Neural progenitor cell (in vitro differentiated cells): ENCODE measurements around the gene YKT6. TPM values are rescaled to one million over a fixed set of nuclear protein-coding genes. Genes with fewer than 3 reads are reported as not detected.

Experiments
- DNase-seq: peaks from one replicate; pipeline ENCODE4 v3.0.0-alpha.2; 2016; ENCODE audit warnings: low spot score
- H2AFZ ChIP-seq: fragments of 200-600 bp; sonication (generic); replicated peaks from 2 replicates; pipeline ENCODE4 v1.6.1; 2016; ENCODE audit warnings: antibody characterized with exemption
- H3F3A ChIP-seq: fragments of 200-600 bp; sonication (generic); 2 replicates; pipeline ENCODE4 v1.6.1; 2016; ENCODE audit warnings: antibody characterized with exemption, low read depth
- H3K27ac ChIP-seq: fragments of 200-600 bp; sonication (generic); 2 replicates; pipeline ENCODE4 v1.5.1; 2016; ENCODE audit warnings: mild to moderate bottlenecking
- H3K27me3 ChIP-seq: fragments of 200-600 bp; sonication (generic); 2 replicates; pipeline ENCODE4 v1.6.1; 2016; ENCODE audit warnings: mild to moderate bottlenecking, moderate library complexity
- H3K36me3 ChIP-seq: fragments of 200-600 bp; sonication (generic); 2 replicates; pipeline ENCODE4 v1.5.1; 2016
- H3K4me1 ChIP-seq: fragments of 200-600 bp; sonication (generic); 2 replicates; pipeline ENCODE4 v1.6.1; 2016; ENCODE audit warnings: mixed run types
- H3K4me2 ChIP-seq: fragments of 200-600 bp; sonication (generic); 2 replicates; pipeline ENCODE4 v1.6.1; 2016
- H3K4me3 ChIP-seq: fragments of 200-600 bp; sonication (generic); 2 replicates; pipeline ENCODE4 v1.5.1; 2016
- H3K79me2 ChIP-seq: fragments of 200-600 bp; sonication (generic); 2 replicates; pipeline ENCODE4 v1.6.1; 2016; ENCODE audit warnings: low read depth
- H3K9ac ChIP-seq: fragments of 200-600 bp; sonication (generic); 2 replicates; pipeline ENCODE4 v1.6.1; 2016
- H3K9me3 ChIP-seq: fragments of 200-600 bp; sonication (generic); 2 replicates; pipeline ENCODE4 v1.5.1; 2016; ENCODE audit warnings: low read depth
- H4K20me1 ChIP-seq: fragments of 200-600 bp; sonication (generic); 2 replicates; pipeline ENCODE4 v1.6.1; 2016; ENCODE audit warnings: low read depth
- H3K27ac Mint-ChIP-seq: 3 replicates; pipeline ENCODE4 v1.8.0; 2021; ENCODE audit warnings: mixed read lengths
- H3K27me3 Mint-ChIP-seq: 2 replicates; pipeline ENCODE4 v1.8.0; 2022; ENCODE audit warnings: low read depth, mild to moderate bottlenecking, inconsistent platforms, moderate library complexity, mixed read lengths; ENCODE audit not compliant: insufficient read depth
- H3K36me3 Mint-ChIP-seq: 3 replicates; pipeline ENCODE4 v1.8.0; 2021; ENCODE audit warnings: mixed read lengths
- H3K4me1 Mint-ChIP-seq: 3 replicates; pipeline ENCODE4 v1.8.0; 2021; ENCODE audit warnings: mixed read lengths
- H3K4me3 Mint-ChIP-seq: 3 replicates; pipeline ENCODE4 v1.8.0; 2021; ENCODE audit warnings: mild to moderate bottlenecking, moderate library complexity, mixed read lengths
- H3K9me3 Mint-ChIP-seq: 3 replicates; pipeline ENCODE4 v1.8.0; 2020; ENCODE audit warnings: mixed read lengths
- EZH2 ChIP-seq: fragments of 200-600 bp; sonication (generic); IDR thresholded peaks from 2 replicates; pipeline ENCODE4 v1.6.1; 2017; ENCODE audit warnings: antibody characterized with exemption, mild to moderate bottlenecking, moderate library complexity
- EZH2phosphoT487 ChIP-seq: fragments of 200-600 bp; sonication (generic); IDR thresholded peaks from 2 replicates; pipeline ENCODE4 v1.6.1; 2017; ENCODE audit warnings: antibody characterized with exemption
- total RNA-seq: library from RNA; depleted of rRNA; stranded (reverse); fragments of >200 nt; gene quantifications from 2 replicates; pipeline ENCODE4 v1.2.3, GENCODE V29; 2015; ENCODE audit warnings: low replicate concordance
- TF ChIP-seq, protein P1 (sequence below): fragments of 200-600 bp; sonication (generic); IDR thresholded peaks from 2 replicates; pipeline ENCODE4 v1.5.1; 2017; ENCODE audit warnings: antibody characterized with exemption, mild to moderate bottlenecking

The YKT6 gene
- total RNA-seq, 1 donor from 2014 or later = 43.8 TPM

DNA sequence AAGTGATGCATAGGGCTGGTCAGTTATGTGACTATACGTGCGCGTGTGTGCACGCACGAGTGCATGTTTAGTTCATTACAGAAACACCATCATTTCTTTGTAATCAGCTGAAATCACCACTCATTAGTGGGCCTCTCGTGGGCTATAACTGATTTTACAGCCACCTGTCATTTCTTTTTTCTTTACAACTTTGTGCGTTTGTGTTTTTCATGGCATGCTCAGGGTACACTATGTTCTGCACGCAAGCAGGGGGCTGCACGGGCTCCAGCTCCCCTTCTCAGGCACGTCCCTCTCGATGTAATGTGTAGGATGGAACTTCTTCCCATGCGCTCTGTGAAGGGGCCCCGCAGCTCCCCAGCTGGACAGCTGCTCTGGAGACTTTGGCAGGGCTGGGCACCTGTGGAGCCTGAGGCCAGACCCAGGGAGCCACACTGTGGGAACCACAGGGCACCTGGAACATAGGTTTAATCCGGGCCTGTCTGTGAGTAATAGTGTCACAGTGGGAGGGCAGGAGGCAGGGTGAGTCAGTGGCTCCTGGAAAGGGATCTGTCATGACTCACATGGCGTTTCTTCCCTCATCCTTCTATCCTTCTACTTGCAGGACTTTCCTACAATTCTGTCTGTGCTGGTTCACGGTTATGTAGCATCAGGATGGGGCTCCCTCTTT, 16.4 kb upstream of the YKT6 start:
- Mint-ChIP-seq H3K36me3 (no peaks in the 10 kb centered on the region), H3K9me3 (peaks cover 16% of the 10 kb centered on the region), H3K4me3 (no peak overlapping the region), H3K4me1 (peaks cover 25% of the 10 kb centered on the region), H3K27me3 (peaks cover 2% of the 10 kb centered on the region), H3K27ac (peak overlapping the region; percentile 3)
- no peak overlapping the region for H3K9ac ChIP-seq
- DNase-seq = peak; percentile 19
- H3K36me3 ChIP-seq = no peaks in the 10 kb centered on the region
- H3K4me1 ChIP-seq = peaks cover 7% of the 10 kb centered on the region
- H3K27me3 ChIP-seq = no peaks in the 10 kb centered on the region
- no peak for TF ChIP-seq EZH2
- no peaks in the 10 kb centered on the region for H3K9me3 ChIP-seq
- H3F3A ChIP-seq = no peaks in the 10 kb centered on the region
- H3K79me2 ChIP-seq = no peaks in the 10 kb centered on the region
- no peak overlapping the region for H3K4me2 ChIP-seq
- no peak overlapping the region for H3K27ac ChIP-seq
- no peak overlapping the region for H3K4me3 ChIP-seq
- peak overlapping the region; percentile 57 for H2AFZ ChIP-seq
- H4K20me1 ChIP-seq = no peaks in the 10 kb centered on the region

DNA sequence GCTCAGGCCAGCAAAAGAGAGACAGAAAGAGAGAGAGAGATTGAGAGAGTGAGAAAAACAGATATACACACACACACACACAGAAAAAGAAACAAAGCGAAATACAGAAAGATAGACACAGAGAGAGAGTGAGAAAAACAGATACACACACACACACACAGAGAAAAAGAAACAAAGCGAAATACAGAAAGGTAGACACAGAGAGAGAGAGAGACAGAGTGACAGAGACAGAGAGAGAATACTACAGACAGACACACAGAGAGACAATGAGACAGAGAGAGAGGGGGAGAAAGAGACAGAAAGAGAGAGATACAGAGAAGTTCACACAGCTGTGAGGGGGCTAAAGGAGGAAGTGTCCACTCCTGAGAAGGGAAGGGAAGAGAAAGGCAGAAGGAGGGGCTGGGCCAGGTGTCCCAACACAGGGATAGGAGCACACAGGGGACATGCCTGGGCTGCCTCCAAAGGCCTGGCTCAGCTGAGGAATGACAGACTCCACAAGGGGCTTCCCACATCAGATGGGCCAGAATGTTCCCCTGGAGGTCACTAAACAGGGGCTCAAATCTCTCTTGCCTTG, 15.8 kb upstream of the YKT6 start:
- Histone ChIP-seq H3K79me2 (no peaks in the 10 kb centered on the region), H3K4me3 (no peak overlapping the region), H3K36me3 (no peaks in the 10 kb centered on the region), H2AFZ (peak overlapping the region; percentile 57), H3K9me3 (no peaks in the 10 kb centered on the region), H3K4me1 (peaks cover 7% of the 10 kb centered on the region), H3K4me2 (no peak overlapping the region), H3K9ac (no peak overlapping the region), H3K27me3 (no peaks in the 10 kb centered on the region), H4K20me1 (no peaks in the 10 kb centered on the region), H3F3A (no peaks in the 10 kb centered on the region), H3K27ac (no peak overlapping the region)
- Mint-ChIP-seq H3K36me3 (no peaks in the 10 kb centered on the region), H3K27ac (peak overlapping the region; percentile 3), H3K4me1 (peaks cover 28% of the 10 kb centered on the region), H3K4me3 (no peak overlapping the region), H3K27me3 (peaks cover 2% of the 10 kb centered on the region), H3K9me3 (peaks cover 16% of the 10 kb centered on the region)
- TF ChIP-seq, protein P1, sequence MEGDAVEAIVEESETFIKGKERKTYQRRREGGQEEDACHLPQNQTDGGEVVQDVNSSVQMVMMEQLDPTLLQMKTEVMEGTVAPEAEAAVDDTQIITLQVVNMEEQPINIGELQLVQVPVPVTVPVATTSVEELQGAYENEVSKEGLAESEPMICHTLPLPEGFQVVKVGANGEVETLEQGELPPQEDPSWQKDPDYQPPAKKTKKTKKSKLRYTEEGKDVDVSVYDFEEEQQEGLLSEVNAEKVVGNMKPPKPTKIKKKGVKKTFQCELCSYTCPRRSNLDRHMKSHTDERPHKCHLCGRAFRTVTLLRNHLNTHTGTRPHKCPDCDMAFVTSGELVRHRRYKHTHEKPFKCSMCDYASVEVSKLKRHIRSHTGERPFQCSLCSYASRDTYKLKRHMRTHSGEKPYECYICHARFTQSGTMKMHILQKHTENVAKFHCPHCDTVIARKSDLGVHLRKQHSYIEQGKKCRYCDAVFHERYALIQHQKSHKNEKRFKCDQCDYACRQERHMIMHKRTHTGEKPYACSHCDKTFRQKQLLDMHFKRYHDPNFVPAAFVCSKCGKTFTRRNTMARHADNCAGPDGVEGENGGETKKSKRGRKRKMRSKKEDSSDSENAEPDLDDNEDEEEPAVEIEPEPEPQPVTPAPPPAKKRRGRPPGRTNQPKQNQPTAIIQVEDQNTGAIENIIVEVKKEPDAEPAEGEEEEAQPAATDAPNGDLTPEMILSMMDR = no peak
- TF ChIP-seq EZH2 (no peak), EZH2phosphoT487 (no peak)
- DNase-seq = no peak

DNA sequence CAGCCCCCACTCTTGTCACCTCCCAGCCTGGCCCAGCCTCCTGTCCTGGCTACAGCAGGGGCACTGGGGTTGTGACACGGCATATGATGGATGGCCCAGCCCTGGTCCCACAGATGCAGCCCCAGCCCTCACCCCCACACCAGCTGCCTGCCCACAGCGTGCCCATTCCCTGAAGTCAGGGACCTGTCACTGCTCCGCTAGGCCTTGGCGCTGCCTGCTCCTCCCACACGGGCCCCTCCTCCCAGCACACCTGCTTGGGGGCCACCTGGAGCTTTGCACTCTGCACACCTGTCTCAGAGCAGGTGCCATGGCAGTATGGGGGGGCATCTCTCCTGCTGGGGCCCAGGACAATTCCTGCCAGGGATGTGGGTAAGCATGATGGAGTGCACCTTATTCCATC, 15.0 kb upstream of the YKT6 start:
- H3K4me1 ChIP-seq = peaks cover 7% of the 10 kb centered on the region

More for the DNA sequence above, 15.0 kb upstream of the YKT6 start:
- Histone ChIP-seq H3K9ac (no peak overlapping the region), H2AFZ (no peak overlapping the region), H3K9me3 (no peaks in the 10 kb centered on the region), H3K79me2 (no peaks in the 10 kb centered on the region), H3K36me3 (no peaks in the 10 kb centered on the region), H3K4me2 (no peak overlapping the region), H3K4me3 (no peak overlapping the region), H3K27ac (no peak overlapping the region), H3K27me3 (no peaks in the 10 kb centered on the region), H3F3A (no peaks in the 10 kb centered on the region), H4K20me1 (no peaks in the 10 kb centered on the region)
- Mint-ChIP-seq H3K4me3 (no peak overlapping the region), H3K4me1 (peaks cover 28% of the 10 kb centered on the region), H3K36me3 (no peaks in the 10 kb centered on the region), H3K27ac (no peak overlapping the region), H3K9me3 (peaks cover 16% of the 10 kb centered on the region), H3K27me3 (peaks cover 5% of the 10 kb centered on the region)
- DNase-seq = no peak
- TF ChIP-seq EZH2phosphoT487 = no peak
- TF ChIP-seq, protein P1 = no peak
- no peak for TF ChIP-seq EZH2
